IPS-15b (cell line): ENCODE measurements around the gene PTN.

ENCODE experiments used
- H3K27me3 ChIP-seq: one replicate; pipeline ENCODE4 v1.6.1; 2013; ENCODE audit warnings: low read length; ENCODE audit not compliant: control insufficient read depth, insufficient read depth
- H3K36me3 ChIP-seq: one replicate; pipeline ENCODE4 v1.6.1; 2013; ENCODE audit warnings: low read length; ENCODE audit not compliant: control insufficient read depth, insufficient read depth
- H3K4me1 ChIP-seq: one replicate; pipeline ENCODE4 v1.6.1; 2013; ENCODE audit warnings: mild to moderate bottlenecking, low read length; ENCODE audit not compliant: control insufficient read depth, insufficient read depth
- H3K4me3 ChIP-seq: one replicate; pipeline ENCODE4 v1.5.1; 2013; ENCODE audit warnings: low read depth, low read length
- H3K9ac ChIP-seq: one replicate; pipeline ENCODE4 v1.6.1; 2013; ENCODE audit warnings: low read depth, mild to moderate bottlenecking, low read length
- H3K9me3 ChIP-seq: one replicate; pipeline ENCODE4 v1.6.1; 2013; ENCODE audit warnings: mild to moderate bottlenecking, low read length; ENCODE audit not compliant: control insufficient read depth, insufficient read depth

The PTN gene

DNA sequence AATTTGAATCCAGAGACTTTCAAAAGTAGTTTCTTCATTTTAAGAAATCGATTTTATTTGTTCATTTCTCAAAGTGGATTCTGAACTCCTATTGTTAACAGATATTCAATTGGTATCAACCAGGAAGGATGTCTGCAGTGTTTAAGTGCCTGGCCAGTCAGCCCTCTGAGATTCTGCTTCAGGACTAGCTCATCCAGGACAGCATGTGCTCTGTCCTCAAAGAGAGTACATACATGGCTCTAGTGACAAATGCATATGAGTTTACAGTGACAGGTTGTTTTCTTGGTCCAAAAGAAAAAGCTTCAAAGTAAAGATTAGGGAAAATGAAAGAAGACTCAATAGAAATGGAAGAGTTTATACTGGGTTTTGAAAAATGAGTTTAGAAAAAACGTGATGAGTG, 8.4 kb upstream of the PTN start:
- no peaks in the 10 kb centered on the region for H3K27me3 ChIP-seq
- no peak overlapping the region for H3K4me3 ChIP-seq
- H3K36me3 ChIP-seq = no peaks in the 10 kb centered on the region
- H3K9ac ChIP-seq = no peak overlapping the region
- H3K9me3 ChIP-seq = no peaks in the 10 kb centered on the region
- H3K4me1 ChIP-seq = no peaks in the 10 kb centered on the region

DNA sequence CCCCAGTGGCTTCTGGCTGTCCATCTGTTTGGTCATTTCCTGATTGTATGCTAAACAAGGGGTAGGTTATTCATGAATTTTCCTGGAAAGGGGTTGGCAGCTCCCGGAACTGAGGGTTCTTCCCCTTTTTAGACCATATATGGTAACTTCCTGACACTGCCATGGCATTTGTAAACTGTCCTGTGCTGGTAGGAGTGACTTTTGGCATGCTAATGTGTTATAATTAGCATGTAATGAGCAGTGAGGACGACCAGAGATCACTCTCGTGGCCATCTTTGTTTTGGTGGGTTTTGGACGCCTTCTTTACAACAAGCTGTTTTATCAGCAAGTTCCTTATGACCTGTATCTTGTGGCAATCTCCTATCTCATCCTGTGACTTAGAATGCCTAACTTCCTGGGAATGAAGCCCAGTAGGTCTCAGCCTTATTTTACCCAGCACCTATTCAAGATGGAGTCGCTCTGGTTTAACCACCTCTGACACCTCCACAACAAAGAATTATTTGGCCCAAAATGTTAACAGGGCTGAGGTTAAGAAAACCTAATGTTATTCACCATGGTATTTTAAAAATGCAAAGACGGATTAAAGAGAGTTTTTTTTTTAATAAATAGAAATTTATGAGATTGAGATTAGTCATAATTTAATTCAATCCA, 2.4 kb upstream of the PTN start:
- Histone ChIP-seq H3K4me3 (no peak overlapping the region), H3K9ac (no peak overlapping the region), H3K36me3 (no peaks in the 10 kb centered on the region), H3K4me1 (peaks cover 15% of the 10 kb centered on the region), H3K9me3 (no peaks in the 10 kb centered on the region), H3K27me3 (peaks cover 14% of the 10 kb centered on the region)

DNA sequence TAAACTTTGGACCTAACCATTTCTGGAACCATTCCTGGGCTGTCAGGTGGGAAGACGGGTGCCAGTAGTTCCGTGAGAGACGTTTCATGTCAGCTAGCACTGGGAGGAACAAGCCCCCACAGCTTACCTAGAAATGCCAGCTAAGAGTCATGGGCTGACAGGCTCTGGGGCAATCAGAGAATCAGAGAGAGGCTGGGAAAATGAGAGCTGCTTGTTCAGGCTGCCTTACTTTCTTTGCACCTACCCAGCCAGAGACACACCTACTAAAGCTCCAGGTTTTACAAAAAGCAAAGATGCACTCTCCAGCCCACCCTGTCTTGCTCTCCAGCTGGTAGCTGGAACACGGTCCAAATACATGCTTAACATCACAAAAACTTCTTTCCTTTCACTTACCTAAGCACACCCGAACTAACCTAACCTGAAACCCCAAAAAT, 688 bp downstream of the PTN start:
- peak overlapping the region; percentile 61 for H3K4me3 ChIP-seq
- H3K9ac ChIP-seq = peak overlapping the region; percentile 56
- H3K4me1 ChIP-seq = peaks cover 15% of the 10 kb centered on the region

DNA sequence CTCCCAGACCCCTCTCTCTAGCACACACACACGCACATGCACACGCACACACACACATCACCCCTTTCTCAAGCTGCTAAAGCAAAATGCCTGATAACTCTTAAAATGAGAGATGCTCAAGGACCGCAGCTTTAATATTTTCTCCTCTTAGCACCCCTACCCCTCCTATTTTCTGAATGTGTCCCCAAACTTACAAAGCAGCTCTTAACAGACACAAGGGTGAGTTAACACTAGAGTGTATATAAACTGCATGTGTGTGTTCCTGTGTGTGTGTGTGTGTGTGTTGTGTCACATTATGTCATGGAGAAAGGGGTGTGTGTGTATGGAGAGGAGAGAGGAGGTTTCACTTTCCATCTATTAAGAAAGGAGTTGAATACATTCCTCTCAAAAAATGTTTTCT, 1.3 kb downstream of the PTN start:
- Histone ChIP-seq H3K4me1 (peaks cover 15% of the 10 kb centered on the region), H3K4me3 (peak overlapping the region; percentile 61), H3K36me3 (no peaks in the 10 kb centered on the region), H3K9me3 (no peaks in the 10 kb centered on the region), H3K9ac (no peak overlapping the region), H3K27me3 (peaks cover 14% of the 10 kb centered on the region)

More for the DNA sequence above, 688 bp downstream of the PTN start:
- Histone ChIP-seq H3K9me3 (no peaks in the 10 kb centered on the region), H3K36me3 (no peaks in the 10 kb centered on the region), H3K27me3 (peaks cover 14% of the 10 kb centered on the region)

DNA sequence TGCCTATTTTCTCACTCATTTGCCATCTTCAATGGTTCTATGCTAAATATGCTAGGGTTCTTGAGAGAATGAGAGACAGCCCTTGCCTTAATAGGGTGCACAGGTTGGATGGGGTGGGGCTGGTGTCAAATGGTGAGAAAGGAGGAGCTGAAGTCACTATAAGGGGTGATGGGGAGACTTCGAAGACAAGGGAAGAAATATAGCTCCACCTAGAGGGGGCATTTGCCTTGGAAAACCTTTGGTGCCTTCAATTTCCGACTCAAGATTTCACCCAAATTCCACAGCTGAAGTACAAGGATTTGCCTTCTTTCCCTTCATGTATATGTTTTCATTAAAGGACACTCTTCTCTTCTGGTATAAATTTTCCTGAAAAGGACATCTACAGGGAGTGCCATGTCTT, 5.6 kb downstream of the PTN start:
- Histone ChIP-seq H3K4me1 (peaks cover 3% of the 10 kb centered on the region), H3K36me3 (no peaks in the 10 kb centered on the region), H3K4me3 (no peak overlapping the region), H3K9me3 (no peaks in the 10 kb centered on the region), H3K27me3 (no peaks in the 10 kb centered on the region), H3K9ac (no peak overlapping the region)

DNA sequence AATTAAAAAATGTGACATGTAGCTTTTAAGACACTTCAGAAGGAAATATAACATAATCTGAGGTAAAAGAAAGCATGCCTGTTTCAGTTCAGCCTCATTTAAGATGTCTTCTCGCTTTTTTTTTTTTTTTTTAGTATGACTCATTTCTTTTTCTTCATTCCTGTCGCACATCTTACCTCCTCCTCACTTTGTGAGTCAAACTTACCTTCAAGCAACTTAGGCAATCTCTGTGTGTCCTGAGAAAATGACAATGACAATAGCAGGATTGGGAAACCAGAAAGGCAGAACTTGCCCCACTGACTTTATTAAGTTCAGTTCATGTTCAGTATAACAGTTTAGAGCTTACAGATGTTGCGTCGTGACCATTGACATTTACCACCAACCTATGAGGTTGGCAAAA, 7.7 kb downstream of the PTN start:
- H3K9ac ChIP-seq = no peak overlapping the region
- H3K27me3 ChIP-seq = no peaks in the 10 kb centered on the region
- H3K9me3 ChIP-seq = no peaks in the 10 kb centered on the region
- no peaks in the 10 kb centered on the region for H3K36me3 ChIP-seq
- H3K4me3 ChIP-seq = no peak overlapping the region
- H3K4me1 ChIP-seq = peaks cover 8% of the 10 kb centered on the region

DNA sequence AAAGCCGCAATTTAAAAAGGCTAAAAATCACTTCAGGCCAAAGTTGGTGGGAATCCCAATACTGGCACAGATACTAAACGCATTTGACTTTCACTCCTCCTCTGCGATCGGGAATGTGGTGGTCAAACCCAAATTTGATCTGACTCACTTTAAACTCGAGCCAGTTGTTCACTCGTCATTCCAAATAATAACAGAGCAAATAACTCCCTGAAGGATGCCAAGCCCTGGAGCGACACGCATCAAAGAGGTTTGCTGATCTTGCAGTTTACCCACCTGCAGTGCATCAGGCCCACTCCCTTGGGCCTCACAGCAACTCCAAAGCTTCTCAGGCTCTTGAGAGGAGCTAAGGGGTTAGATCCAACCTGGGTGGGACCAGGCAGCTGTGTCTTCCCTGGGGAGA, 12.2 kb downstream of the PTN start:
- no peaks in the 10 kb centered on the region for H3K27me3 ChIP-seq
- no peak overlapping the region for H3K4me3 ChIP-seq
- H3K4me1 ChIP-seq = peaks cover 8% of the 10 kb centered on the region
- no peaks in the 10 kb centered on the region for H3K36me3 ChIP-seq
- H3K9ac ChIP-seq = no peak overlapping the region
- H3K9me3 ChIP-seq = no peaks in the 10 kb centered on the region

DNA sequence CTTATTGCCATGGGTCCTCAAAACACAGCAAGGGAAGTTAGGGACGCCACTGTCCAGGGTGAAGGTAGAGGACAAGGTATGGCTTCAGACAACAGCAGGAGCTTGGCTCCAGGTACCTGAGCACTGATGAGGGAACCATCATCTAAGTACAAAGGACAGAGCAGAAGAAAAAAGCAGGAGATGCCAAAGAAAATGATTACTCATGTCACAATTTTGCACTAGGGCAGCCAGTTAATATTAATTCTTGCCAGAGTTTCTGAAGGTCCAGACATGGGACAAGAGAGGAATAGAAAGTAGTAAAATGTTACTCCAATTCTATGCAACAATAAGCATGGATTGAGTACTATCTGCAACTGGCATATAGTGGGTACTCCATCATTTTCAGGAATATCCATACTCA, 14.1 kb downstream of the PTN start:
- no peaks in the 10 kb centered on the region for H3K9me3 ChIP-seq
- no peak overlapping the region for H3K9ac ChIP-seq
- no peaks in the 10 kb centered on the region for H3K36me3 ChIP-seq
- H3K4me3 ChIP-seq = no peak overlapping the region
- no peaks in the 10 kb centered on the region for H3K27me3 ChIP-seq
- peaks cover 8% of the 10 kb centered on the region for H3K4me1 ChIP-seq

DNA sequence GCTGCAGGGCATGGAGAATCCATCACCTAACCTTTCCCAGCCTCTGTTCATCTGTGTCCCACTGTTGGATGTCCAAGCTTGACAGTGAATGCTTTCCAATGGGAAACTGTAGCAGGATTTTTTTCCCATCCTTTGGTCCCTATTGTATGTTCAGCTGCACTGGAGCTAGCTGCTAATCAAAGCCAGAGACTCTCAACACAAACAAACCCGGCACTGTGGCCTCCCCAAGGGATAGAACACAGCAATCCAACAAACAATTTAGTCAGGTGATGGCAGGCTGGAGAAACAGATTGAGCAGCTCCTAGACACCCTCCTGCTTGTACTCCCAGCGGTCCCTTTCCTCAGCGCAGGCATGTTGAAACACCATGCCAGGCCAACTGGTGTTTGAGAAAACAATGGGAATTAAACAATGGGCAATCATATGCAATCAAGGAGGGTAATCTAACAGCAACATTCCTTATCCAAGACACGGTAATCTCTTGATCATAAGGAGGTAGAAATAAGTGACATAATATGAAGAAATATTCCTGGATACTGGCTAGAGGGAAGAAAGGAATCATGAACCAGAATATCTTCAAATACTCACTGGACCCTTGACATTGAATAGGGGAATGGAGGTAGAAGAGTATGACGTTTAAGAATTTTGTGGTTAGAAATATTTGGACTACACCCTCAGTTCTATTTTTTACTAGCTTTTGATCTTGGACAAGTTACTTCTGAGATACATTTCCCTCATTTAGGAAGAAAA, 15.0 kb downstream of the PTN start:
- Histone ChIP-seq H3K4me3 (no peak overlapping the region), H3K27me3 (no peaks in the 10 kb centered on the region), H3K36me3 (no peaks in the 10 kb centered on the region), H3K4me1 (peaks cover 8% of the 10 kb centered on the region), H3K9me3 (no peaks in the 10 kb centered on the region), H3K9ac (no peak overlapping the region)

DNA sequence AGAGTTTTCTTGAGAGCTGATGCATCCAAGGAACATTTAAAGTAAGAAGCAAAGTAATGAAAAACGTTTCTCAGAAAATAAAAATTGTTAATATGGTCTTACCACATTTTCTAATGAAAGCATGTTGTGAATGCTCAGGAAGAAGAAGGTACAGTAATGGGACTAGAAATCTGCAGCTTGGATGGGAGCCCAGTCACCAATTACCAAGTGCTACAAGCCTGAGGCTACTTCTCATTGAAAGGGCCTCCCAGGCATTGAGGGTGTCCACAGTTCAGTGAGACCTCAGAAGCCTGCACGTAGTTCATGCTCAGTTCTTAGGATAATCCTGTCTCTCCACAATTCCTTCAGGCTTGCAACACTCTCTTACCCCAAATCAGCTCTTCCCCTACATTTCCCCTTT, 17.6 kb downstream of the PTN start:
- Histone ChIP-seq H3K9ac (no peak overlapping the region), H3K27me3 (no peaks in the 10 kb centered on the region), H3K4me3 (no peak overlapping the region), H3K9me3 (no peaks in the 10 kb centered on the region), H3K36me3 (no peaks in the 10 kb centered on the region), H3K4me1 (no peaks in the 10 kb centered on the region)

DNA sequence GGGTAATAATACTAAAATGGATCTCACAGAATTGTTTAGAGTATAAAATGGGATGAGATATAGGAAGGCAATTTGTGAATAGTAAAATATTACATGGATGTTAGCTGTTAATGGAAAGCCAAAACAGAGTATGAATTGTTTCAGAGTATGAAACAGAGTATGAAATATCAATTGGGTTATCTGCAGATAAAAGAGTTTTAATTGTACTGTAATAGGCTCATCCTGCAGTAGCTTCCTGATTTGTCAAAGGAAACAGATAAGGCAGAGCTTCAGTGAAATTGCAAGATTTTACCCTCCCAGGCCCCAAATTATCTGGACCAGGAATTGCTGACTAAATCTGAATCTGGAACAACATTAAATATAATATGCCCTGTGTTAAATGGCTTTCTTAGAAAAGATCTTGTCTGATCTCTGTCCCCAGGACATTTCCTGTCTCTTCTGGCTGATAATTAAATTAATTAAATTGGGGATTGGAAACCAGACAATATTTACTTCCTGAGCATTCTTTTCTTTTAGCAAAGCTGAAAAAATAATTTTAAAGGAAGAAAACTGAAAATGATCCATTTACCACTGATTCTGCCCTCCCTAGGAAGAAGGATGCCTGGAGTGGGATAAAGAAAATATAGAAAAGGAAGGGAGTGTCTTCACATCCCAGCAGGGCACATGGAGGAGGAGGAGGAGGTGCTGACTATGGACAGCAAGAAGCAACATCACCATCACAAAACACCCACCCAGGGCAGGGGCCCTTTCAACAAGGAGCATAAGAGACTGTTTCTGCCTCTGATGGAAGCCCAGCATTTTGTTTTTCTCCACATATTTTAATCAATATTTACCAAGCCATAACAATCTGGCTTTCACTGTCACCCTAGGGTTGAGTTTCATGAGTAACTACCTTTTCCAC, 18.5 kb downstream of the PTN start:
- Histone ChIP-seq H3K36me3 (no peaks in the 10 kb centered on the region), H3K9me3 (no peaks in the 10 kb centered on the region), H3K27me3 (no peaks in the 10 kb centered on the region), H3K4me1 (no peaks in the 10 kb centered on the region), H3K4me3 (no peak overlapping the region), H3K9ac (no peak overlapping the region)
